ENCODE measurements around the gene ZNF408.

ZNF408 gene

DNA sequence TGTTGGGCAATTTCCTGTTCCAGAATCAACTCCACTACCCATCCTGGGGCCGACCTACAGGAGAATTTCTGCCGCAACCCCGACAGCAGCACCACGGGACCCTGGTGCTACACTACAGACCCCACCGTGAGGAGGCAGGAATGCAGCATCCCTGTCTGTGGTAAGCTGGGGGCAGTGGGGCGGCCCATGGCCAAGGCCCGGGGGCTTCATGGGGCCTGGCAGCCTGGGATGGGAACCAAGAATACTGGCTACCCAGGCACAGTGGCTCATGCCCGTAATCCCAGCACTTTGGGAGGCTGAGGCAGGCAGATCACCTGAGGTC lies 22.5 kb downstream of the ZNF408 start:
- Mint-ChIP-seq H3K4me3 (no peak overlapping the region), H3K27me3 (no peaks in the 10 kb centered on the region), H3K27ac (no peak overlapping the region), H3K9me3 (no peaks in the 10 kb centered on the region), H3K4me1 (peaks cover 2% of the 10 kb centered on the region), H3K36me3 (ENCODE audit: low read depth) (no peaks in the 10 kb centered on the region)
- no peak for ATAC-seq
- no peak for DNase-seq

DNA sequence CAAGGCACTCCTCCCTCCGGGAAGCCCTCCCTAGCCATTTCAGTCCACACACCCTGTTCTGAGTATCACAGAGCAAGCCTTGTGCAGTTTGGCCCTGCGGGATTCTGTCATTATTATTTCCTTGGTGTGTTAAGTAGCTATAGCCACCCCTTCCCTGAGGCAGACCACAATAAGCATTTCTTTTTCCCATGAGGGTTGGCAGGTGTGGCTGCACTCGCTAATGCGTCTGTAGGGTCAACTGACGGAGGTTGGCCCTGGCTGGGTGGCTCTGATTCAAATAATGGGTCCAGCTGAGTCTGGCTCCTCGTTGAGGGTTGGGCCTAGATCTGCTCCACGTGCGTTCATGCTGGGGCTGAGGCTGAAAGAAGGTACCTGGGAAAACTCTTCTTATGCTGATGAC lies 23.3 kb downstream of the ZNF408 start:
- ATAC-seq (no peak), DNase-seq (no peak)
- no peaks in the 10 kb centered on the region for H3K27me3 Mint-ChIP-seq
- no peak overlapping the region for H3K4me3 Mint-ChIP-seq
- H3K9me3 Mint-ChIP-seq, result no peaks in the 10 kb centered on the region
- no peak overlapping the region for H3K27ac Mint-ChIP-seq
- no peaks in the 10 kb centered on the region for H3K4me1 Mint-ChIP-seq
- no peaks in the 10 kb centered on the region for H3K36me3 Mint-ChIP-seq (ENCODE audit: low read depth)

DNA sequence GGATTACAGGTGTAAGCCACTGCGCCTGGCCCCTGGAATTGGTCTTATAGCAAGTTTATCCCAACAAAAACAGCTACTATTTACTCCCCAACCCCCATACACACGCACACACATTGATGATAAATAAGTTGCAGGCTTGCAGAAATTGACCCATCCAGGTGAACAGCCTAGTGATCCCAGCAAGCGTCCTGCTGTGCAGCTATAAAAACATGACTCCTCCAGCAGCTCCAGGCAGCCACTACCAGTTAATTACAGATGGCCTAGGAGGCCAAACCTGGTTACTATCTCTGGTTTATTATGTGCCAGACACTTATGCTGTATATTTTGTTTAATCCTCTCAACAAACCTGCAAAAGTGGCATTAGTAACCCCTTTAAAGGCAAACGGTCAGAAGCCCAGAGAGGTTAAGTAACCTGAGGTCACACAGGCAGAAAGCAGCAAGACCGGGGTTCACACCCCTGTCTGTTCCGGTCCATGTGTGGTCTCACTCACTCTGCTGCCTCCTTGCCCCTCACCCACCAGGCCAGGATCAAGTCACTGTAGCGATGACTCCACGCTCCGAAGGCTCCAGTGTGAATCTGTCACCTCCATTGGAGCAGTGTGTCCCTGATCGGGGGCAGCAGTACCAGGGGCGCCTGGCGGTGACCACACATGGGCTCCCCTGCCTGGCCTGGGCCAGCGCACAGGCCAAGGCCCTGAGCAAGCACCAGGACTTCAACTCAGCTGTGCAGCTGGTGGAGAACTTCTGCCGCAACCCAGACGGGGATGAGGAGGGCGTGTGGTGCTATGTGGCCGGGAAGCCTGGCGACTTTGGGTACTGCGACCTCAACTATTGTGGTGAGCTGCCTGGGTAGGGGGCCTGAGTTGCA lies 24.7 kb downstream of the ZNF408 start:
- H3K4me1 Mint-ChIP-seq, result no peaks in the 10 kb centered on the region
- H3K27me3 Mint-ChIP-seq, result no peaks in the 10 kb centered on the region
- H3K27ac Mint-ChIP-seq, result no peak overlapping the region

DNA sequence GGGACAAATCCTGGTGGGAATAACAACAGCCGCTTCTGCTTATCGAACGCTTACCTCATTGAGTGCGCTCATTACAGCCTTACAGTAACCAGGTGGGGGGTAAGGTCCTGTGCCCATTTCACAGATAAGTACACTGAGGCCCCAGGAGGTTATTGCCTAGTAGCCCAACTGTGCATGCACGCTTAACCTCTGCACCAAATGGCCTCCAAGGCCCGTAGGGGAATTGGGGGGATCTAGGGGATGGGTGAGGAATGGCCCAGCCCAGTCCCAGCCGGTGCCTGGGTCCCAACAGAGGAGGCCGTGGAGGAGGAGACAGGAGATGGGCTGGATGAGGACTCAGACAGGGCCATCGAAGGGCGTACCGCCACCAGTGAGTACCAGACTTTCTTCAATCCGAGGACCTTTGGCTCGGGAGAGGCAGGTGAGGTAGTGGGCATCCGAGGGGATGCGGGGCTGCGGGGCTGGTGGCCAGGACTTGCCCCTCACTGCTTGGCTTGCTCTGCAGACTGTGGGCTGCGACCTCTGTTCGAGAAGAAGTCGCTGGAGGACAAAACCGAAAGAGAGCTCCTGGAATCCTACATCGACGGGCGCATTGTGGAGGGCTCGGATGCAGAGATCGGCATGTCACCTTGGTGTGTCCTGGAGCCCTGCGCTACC lies 25.5 kb downstream of the ZNF408 start:
- no peaks in the 10 kb centered on the region for H3K9me3 Mint-ChIP-seq
- no peaks in the 10 kb centered on the region for H3K4me1 Mint-ChIP-seq
- no peak overlapping the region for H3K27ac Mint-ChIP-seq
- ATAC-seq (no peak), DNase-seq (no peak)
- H3K36me3 Mint-ChIP-seq (ENCODE audit: low read depth), result no peaks in the 10 kb centered on the region
- no peaks in the 10 kb centered on the region for H3K27me3 Mint-ChIP-seq
- H3K4me3 Mint-ChIP-seq, result no peak overlapping the region

More for the DNA sequence above, 24.7 kb downstream of the ZNF408 start:
- H3K36me3 Mint-ChIP-seq (ENCODE audit: low read depth), result no peaks in the 10 kb centered on the region
- DNase-seq (no peak), ATAC-seq (no peak)
- H3K9me3 Mint-ChIP-seq, result no peaks in the 10 kb centered on the region
- H3K4me3 Mint-ChIP-seq, result no peak overlapping the region

DNA sequence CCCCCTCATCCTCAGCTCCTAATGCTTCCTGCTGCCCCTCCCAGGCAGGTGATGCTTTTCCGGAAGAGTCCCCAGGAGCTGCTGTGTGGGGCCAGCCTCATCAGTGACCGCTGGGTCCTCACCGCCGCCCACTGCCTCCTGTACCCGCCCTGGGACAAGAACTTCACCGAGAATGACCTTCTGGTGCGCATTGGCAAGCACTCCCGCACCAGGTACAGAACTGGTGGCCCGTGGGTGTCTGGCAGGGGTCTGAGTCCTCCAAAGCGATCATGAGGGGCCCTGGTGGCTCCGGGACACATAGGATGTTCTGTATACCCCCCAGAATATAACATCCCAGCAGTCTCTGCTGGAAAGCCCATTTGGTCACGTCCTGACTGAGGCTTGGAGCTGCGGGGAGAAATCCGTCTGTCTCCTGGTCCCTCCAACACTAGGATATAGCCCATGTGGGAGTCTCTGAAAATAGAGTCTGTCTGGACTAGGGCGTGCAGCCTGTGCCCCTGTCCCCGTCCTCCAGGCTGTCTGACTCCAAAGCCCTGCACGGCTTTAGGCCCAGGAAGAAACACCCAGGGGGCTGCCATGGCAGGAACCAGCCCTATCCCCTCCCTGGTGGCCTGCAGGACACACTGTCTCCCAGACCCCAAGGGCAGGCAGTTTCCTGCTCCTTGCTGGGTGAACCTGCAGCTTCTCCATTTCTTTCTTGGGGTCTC lies 27.3 kb downstream of the ZNF408 start:
- Mint-ChIP-seq H3K9me3 (no peaks in the 10 kb centered on the region), H3K27me3 (no peaks in the 10 kb centered on the region), H3K27ac (no peak overlapping the region), H3K4me1 (no peaks in the 10 kb centered on the region), H3K36me3 (ENCODE audit: low read depth) (no peaks in the 10 kb centered on the region), H3K4me3 (no peak overlapping the region)
- ATAC-seq (no peak), DNase-seq (no peak)

DNA sequence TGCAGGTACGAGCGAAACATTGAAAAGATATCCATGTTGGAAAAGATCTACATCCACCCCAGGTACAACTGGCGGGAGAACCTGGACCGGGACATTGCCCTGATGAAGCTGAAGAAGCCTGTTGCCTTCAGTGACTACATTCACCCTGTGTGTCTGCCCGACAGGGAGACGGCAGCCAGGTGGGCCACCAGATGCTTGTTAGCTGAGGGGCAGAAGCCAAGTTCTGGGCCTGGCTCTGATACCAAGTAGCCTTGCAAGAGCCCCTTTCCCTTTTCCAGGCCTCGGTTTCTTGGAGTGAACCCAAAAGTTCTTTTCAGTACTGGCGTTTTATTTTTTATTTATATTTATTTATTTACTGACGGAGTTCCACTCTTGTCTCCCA lies 27.8 kb downstream of the ZNF408 start:
- Mint-ChIP-seq H3K27ac (no peak overlapping the region), H3K36me3 (ENCODE audit: low read depth) (no peaks in the 10 kb centered on the region), H3K9me3 (no peaks in the 10 kb centered on the region), H3K4me3 (no peak overlapping the region), H3K4me1 (no peaks in the 10 kb centered on the region), H3K27me3 (no peaks in the 10 kb centered on the region)
- DNase-seq, result no peak
- ATAC-seq, result no peak

DNA sequence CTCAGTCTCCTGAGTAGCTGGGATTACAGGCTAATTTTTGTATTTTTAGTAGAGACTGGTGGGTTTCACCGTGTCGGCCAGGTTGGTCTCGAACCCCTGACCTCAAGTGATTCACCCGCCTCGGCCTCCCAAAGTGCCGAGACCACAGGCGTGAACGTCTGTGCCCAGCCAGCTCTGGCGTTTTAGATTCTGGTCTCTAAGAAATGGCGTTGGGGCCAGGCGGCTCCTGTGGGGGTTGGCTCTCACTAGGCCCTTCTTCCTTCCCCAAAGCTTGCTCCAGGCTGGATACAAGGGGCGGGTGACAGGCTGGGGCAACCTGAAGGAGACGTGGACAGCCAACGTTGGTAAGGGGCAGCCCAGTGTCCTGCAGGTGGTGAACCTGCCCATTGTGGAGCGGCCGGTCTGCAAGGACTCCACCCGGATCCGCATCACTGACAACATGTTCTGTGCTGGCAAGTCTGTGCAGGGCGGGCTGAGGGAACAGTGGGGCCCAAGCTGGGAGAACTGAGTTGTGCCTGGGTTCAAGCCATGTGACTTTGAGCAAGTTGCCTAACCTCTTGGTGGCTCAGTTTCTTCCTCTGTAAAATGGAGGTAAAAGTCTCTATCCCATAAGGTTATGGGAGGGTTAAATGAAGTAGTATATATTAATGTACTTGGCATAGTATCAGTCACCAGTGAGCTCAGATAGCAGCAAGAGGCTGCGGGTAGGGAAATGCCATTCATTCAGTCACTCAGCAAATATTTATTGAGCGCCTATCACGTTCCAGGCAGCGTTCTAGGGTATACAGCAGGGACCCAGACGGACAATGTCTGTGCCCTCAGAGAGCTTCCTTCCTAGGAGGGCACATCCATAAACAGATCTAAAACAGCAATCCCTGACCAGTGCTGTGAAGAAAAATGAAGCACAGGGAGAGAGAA lies 28.5 kb downstream of the ZNF408 start:
- DNase-seq (no peak), ATAC-seq (no peak)
- Mint-ChIP-seq H3K4me1 (no peaks in the 10 kb centered on the region), H3K36me3 (ENCODE audit: low read depth) (no peaks in the 10 kb centered on the region), H3K27ac (no peak overlapping the region), H3K4me3 (no peak overlapping the region), H3K9me3 (no peaks in the 10 kb centered on the region), H3K27me3 (no peaks in the 10 kb centered on the region)

DNA sequence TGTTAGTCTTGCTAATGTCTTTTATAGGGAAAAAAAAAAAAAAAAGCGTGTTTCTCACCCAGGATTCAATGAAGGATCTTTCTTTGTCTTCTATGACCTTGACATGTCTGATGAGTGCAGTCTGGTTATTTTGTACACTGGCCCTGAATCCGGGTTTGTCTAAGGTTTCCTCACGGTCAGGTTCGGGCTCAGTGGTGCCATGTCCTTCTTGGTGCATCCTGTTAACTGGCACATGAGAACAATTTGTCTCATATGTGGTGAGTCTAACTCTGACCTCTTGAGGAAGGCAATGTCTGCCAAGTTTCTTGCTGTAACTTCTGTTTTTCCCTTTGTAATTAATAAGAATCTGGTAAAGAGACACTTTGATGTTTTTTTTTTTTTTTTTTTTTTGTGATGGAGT lies 30.7 kb downstream of the ZNF408 start:
- H3K36me3 Mint-ChIP-seq (ENCODE audit: low read depth), result no peaks in the 10 kb centered on the region
- no peak overlapping the region for H3K4me3 Mint-ChIP-seq
- H3K4me1 Mint-ChIP-seq, result no peaks in the 10 kb centered on the region
- ATAC-seq, result no peak
- no peak for DNase-seq
- no peaks in the 10 kb centered on the region for H3K27me3 Mint-ChIP-seq
- H3K27ac Mint-ChIP-seq, result no peak overlapping the region
- no peaks in the 10 kb centered on the region for H3K9me3 Mint-ChIP-seq

DNA sequence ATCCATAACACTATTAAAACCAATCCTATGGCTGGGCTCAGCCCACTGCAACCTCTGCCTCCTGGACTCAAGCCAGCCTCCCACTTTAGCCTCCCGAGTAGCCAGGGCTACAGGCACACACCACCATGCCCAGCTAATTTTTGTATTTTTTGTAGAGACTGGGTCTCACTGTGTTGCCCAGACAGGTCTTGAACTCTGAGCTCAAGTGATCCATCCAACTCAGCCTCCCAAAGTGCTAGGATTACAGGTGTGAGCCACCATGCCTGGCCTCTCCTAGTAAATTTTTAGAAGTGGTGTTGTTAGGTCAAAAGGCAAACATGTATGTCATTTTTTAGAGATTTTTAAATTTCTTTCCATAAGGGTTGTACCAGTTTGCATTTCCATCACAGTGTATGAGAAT lies 32.4 kb downstream of the ZNF408 start:
- Mint-ChIP-seq H3K4me3 (no peak overlapping the region), H3K27ac (no peak overlapping the region), H3K36me3 (ENCODE audit: low read depth) (no peaks in the 10 kb centered on the region), H3K9me3 (no peaks in the 10 kb centered on the region), H3K27me3 (no peaks in the 10 kb centered on the region), H3K4me1 (no peaks in the 10 kb centered on the region)
- DNase-seq, result no peak
- ATAC-seq, result no peak

DNA sequence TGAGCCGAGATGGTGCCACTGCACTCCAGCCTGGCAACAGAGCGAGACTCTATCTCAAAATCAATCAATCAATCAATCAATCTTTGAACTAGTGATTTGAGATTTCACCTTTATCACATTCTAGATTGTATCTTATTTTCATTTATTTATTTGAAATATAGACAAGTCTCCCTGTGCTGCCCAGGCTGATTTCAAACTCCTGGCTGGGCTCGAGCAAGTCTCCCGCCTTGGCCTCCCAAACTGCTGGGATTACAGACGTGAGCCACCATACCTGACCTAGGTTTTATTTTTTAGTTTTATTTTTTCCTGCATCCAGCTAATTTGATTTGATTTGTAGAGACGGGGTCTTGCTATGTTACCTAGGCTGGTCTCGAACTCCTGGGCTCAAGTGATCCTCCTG lies 35.3 kb downstream of the ZNF408 start:
- H3K4me1 Mint-ChIP-seq, result no peaks in the 10 kb centered on the region
- DNase-seq (no peak), ATAC-seq (no peak)
- no peaks in the 10 kb centered on the region for H3K9me3 Mint-ChIP-seq
- no peak overlapping the region for H3K27ac Mint-ChIP-seq
- no peak overlapping the region for H3K4me3 Mint-ChIP-seq
- no peaks in the 10 kb centered on the region for H3K27me3 Mint-ChIP-seq
- H3K36me3 Mint-ChIP-seq (ENCODE audit: low read depth), result peaks cover 2% of the 10 kb centered on the region

DNA sequence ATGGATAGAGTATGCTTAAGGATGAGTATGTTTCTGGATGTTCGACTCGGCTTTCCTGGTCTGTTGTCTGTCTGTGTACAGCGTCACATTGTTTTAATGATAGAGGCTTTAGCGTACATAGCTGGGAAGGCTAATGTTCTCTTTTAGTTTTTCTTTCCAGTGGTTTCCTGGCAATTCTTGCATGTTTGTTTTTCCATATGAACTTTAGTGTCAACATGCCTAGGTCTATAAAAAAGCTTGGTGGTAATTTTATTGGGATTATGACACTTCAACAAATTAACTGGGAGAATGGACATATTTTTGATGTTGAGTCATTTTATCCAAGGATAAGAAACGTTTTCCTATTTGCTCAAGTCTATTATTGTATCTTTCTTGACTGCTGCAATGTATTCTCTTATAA lies 35.8 kb downstream of the ZNF408 start:
- Mint-ChIP-seq H3K9me3 (no peaks in the 10 kb centered on the region), H3K27me3 (no peaks in the 10 kb centered on the region), H3K36me3 (ENCODE audit: low read depth) (peaks cover 6% of the 10 kb centered on the region), H3K27ac (no peak overlapping the region), H3K4me1 (no peaks in the 10 kb centered on the region), H3K4me3 (no peak overlapping the region)
- no peak for DNase-seq
- no peak for ATAC-seq

DNA sequence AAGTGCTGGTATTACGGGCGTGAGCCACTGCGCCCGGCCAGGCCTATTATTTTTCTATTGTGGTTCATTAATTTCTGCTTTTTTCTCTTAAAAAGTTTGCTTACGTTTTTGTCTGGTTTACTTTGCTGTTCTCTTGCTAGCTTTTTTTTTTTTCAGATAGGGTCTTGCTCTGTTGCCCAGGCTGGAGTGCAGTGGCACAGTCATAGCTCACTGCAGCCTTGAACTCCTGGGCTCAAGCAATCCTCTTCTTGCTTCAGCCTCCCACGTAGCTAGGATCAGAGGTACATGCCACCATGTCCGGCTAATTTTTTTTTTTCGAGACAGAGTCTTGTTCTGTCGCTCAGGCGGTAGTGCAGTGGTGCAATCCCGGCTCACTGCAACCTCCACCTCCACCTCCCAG lies 36.9 kb downstream of the ZNF408 start:
- ATAC-seq, result no peak
- no peaks in the 10 kb centered on the region for H3K27me3 Mint-ChIP-seq
- no peak for DNase-seq
- no peaks in the 10 kb centered on the region for H3K9me3 Mint-ChIP-seq
- peaks cover 17% of the 10 kb centered on the region for H3K36me3 Mint-ChIP-seq (ENCODE audit: low read depth)
- no peak overlapping the region for H3K4me3 Mint-ChIP-seq
- no peak overlapping the region for H3K27ac Mint-ChIP-seq
- no peaks in the 10 kb centered on the region for H3K4me1 Mint-ChIP-seq

DNA sequence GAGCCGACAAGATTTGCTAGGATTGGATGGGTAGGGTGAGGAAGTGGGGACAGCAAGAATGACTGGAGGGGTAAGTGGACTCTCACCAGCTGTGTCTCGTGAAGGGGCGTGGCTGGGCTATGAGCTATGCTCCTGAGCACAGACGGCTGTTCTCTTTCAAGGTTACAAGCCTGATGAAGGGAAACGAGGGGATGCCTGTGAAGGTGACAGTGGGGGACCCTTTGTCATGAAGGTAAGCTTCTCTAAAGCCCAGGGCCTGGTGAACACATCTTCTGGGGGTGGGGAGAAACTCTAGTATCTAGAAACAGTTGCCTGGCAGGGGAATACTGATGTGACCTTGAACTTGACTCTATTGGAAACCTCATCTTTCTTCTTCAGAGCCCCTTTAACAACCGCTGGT lies 38.1 kb downstream of the ZNF408 start:
- ATAC-seq, result no peak

More for the DNA sequence above, 38.1 kb downstream of the ZNF408 start:
- H3K36me3 Mint-ChIP-seq (ENCODE audit: low read depth), result peaks cover 27% of the 10 kb centered on the region
- H3K4me1 Mint-ChIP-seq, result no peaks in the 10 kb centered on the region
- H3K27me3 Mint-ChIP-seq, result no peaks in the 10 kb centered on the region
- H3K9me3 Mint-ChIP-seq, result no peaks in the 10 kb centered on the region
- H3K27ac Mint-ChIP-seq, result no peak overlapping the region
- no peak overlapping the region for H3K4me3 Mint-ChIP-seq
- no peak for DNase-seq

All from activated naive CD8-positive, alpha-beta T cell treated with anti-CD3 and anti-CD28 coated beads, Interleukin-2, amount 50 U/mL, for 24 hours (primary cell).